ENCODE data around the gene RAB3GAP1.

DNA sequence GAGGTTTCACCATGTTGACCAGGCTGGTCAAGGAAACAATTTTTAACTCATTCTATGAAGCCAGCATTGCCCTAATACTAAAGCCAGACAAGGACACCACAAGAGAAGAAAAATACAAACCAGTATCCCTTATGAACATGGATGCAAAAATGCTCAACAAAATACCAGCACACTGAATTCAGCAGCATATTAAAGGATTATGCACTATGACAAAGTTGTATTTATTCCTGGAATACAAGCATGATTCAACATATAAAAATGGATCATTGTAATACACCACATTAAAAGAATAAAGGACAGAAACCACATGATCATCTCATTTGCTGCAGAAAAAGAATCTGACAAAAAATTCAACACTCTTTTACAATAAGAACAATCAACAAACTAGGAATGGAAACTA lies 138.7 kb downstream of the RAB3GAP1 start:
- TF ChIP-seq, protein P1, sequence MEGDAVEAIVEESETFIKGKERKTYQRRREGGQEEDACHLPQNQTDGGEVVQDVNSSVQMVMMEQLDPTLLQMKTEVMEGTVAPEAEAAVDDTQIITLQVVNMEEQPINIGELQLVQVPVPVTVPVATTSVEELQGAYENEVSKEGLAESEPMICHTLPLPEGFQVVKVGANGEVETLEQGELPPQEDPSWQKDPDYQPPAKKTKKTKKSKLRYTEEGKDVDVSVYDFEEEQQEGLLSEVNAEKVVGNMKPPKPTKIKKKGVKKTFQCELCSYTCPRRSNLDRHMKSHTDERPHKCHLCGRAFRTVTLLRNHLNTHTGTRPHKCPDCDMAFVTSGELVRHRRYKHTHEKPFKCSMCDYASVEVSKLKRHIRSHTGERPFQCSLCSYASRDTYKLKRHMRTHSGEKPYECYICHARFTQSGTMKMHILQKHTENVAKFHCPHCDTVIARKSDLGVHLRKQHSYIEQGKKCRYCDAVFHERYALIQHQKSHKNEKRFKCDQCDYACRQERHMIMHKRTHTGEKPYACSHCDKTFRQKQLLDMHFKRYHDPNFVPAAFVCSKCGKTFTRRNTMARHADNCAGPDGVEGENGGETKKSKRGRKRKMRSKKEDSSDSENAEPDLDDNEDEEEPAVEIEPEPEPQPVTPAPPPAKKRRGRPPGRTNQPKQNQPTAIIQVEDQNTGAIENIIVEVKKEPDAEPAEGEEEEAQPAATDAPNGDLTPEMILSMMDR (optimal IDR thresholded peaks at IDR 0.05 in 1 of 3, IDR thresholded peaks at IDR 0.05 in 1 of 3, conservative IDR thresholded peaks at IDR 0.05 in 1 of 3; ENCODE audit: extremely low read depth in 1 of 3, insufficient read depth in 2 of 3, low read length in 3 of 3) = no peak
- no peak for TF ChIP-seq EZH2 (IDR thresholded peaks at IDR 0.05; ENCODE audit: low read length)

Measured in keratinocyte (primary cell).